Liver (tissue), 9 donors: Measurements from ENCODE around the gene GINS2. TPM values are rescaled to one million over a fixed set of nuclear protein-coding genes. Genes with fewer than 3 reads are reported as not detected.

Experiments
- DNase-seq: peaks from one replicate; pipeline ENCODE4 v3.0.0-alpha.2; 2017; ENCODE audit warnings: low spot score
- H3K27ac ChIP-seq, 2 donors: one replicate each; pipeline ENCODE4 v1.7.0; 2013; ENCODE audit warnings: inconsistent platforms in 2 of 2, low read length in 2 of 2, control low read depth in 1 of 2, low read depth in 1 of 2, mild to moderate bottlenecking in 1 of 2
- H3K27me3 ChIP-seq, 4 donors: one replicate each; pipeline versions ENCODE4 v1.6.1 to v1.7.0; 2013; ENCODE audit warnings: low read length in 3 of 4, inconsistent platforms in 1 of 4, mild to moderate bottlenecking in 1 of 4, moderate library complexity in 1 of 4; ENCODE audit not compliant: control insufficient read depth in 4 of 4, insufficient read depth in 4 of 4
- H3K36me3 ChIP-seq, 4 donors: one replicate each; pipeline versions ENCODE4 v1.6.1 to v1.7.0; 2013; ENCODE audit warnings: low read length in 3 of 4, mild to moderate bottlenecking in 3 of 4, low read depth in 1 of 4, moderate library complexity in 1 of 4; ENCODE audit not compliant: control insufficient read depth in 4 of 4, insufficient read depth in 3 of 4
- H3K4me1 ChIP-seq, 4 donors: one replicate each; pipeline versions ENCODE4 v1.6.1 to v1.7.0; 2013; ENCODE audit warnings: low read length in 3 of 4, mild to moderate bottlenecking in 3 of 4, moderate library complexity in 1 of 4; ENCODE audit not compliant: control insufficient read depth in 4 of 4, insufficient read depth in 4 of 4
- H3K4me3 ChIP-seq, 3 donors: one replicate each; pipeline versions ENCODE4 v1.6.1 to v1.7.0; 2013; ENCODE audit warnings: low read length in 3 of 3, control low read depth in 1 of 3, low read depth in 1 of 3, mild to moderate bottlenecking in 1 of 3
- H3K9ac ChIP-seq, 2 donors: one replicate each; pipeline ENCODE4 v1.7.0; 2013; ENCODE audit warnings: low read length in 2 of 2, mild to moderate bottlenecking in 2 of 2, moderate library complexity in 2 of 2, control low read depth in 1 of 2, low read depth in 1 of 2
- H3K9me3 ChIP-seq, 4 donors: one replicate each; pipeline versions ENCODE4 v1.6.1 to v1.7.0; 2013; ENCODE audit warnings: low read length in 3 of 4; ENCODE audit not compliant: control insufficient read depth in 4 of 4
- ATF3 ChIP-seq: IDR thresholded peaks from 2 replicates; pipeline ENCODE4 v1.6.1; 2016; ENCODE audit warnings: antibody characterized with exemption
- CTCF ChIP-seq: fragments of 150-350 bp; IDR thresholded peaks from 2 replicates; pipeline ENCODE4 v1.5.1; 2017; ENCODE audit warnings: improper control_type of control experiment, low read depth, low read length; ENCODE audit not compliant: missing input control
- EGR1 ChIP-seq, 2 donors: IDR thresholded peaks; 2 replicates each; pipeline ENCODE4 v1.6.1; 2016 to 2018; ENCODE audit warnings: antibody characterized with exemption in 2 of 2, low read depth in 2 of 2
- FOXA1 ChIP-seq: IDR thresholded peaks from 2 replicates; pipeline ENCODE4 v1.6.1; 2016; ENCODE audit warnings: antibody characterized with exemption
- FOXA2 ChIP-seq: IDR thresholded peaks from 2 replicates; pipeline ENCODE4 v1.6.1; 2016; ENCODE audit warnings: antibody characterized with exemption
- GABPA ChIP-seq, 2 donors: IDR thresholded peaks in 1 of 2; conservative IDR thresholded peaks in 1 of 2; 2 replicates each; pipeline ENCODE4 v1.6.1; 2016; ENCODE audit warnings: antibody characterized with exemption in 2 of 2, mild to moderate bottlenecking in 1 of 2, moderate library complexity in 1 of 2
- HNF4A ChIP-seq, 2 donors: conservative IDR thresholded peaks; 2 replicates each; pipeline ENCODE4 v1.6.1; 2016; ENCODE audit warnings: antibody characterized with exemption in 2 of 2, mild to moderate bottlenecking in 2 of 2
- HNF4G ChIP-seq: IDR thresholded peaks from 2 replicates; pipeline ENCODE4 v1.6.1; 2016; ENCODE audit warnings: antibody characterized with exemption
- JUND ChIP-seq, 2 donors: IDR thresholded peaks; 2 replicates each; pipeline ENCODE4 v1.6.1; 2016; ENCODE audit warnings: antibody characterized with exemption in 2 of 2
- MAX ChIP-seq: IDR thresholded peaks from 2 replicates; pipeline ENCODE4 v1.6.1; 2016; ENCODE audit warnings: antibody characterized with exemption
- NR2F2 ChIP-seq: IDR thresholded peaks from 2 replicates; pipeline ENCODE4 v1.6.1; 2016; ENCODE audit warnings: antibody characterized with exemption
- RAD21 ChIP-seq, 2 donors: IDR thresholded peaks; 2 replicates each; pipeline ENCODE4 v1.6.1; 2016; ENCODE audit warnings: antibody characterized with exemption in 2 of 2, mild to moderate bottlenecking in 2 of 2
- REST ChIP-seq: IDR thresholded peaks from 2 replicates; pipeline ENCODE4 v1.6.1; 2016; ENCODE audit warnings: antibody characterized with exemption, mild to moderate bottlenecking
- RXRA ChIP-seq, 2 donors: IDR thresholded peaks; 2 replicates each; pipeline ENCODE4 v1.6.1; 2017 to 2018; ENCODE audit warnings: antibody characterized with exemption in 2 of 2, mild to moderate bottlenecking in 1 of 2
- SP1 ChIP-seq: IDR thresholded peaks from 2 replicates; pipeline ENCODE4 v1.6.1; 2018; ENCODE audit warnings: antibody characterized with exemption, mild to moderate bottlenecking
- TAF1 ChIP-seq: conservative IDR thresholded peaks from 2 replicates; pipeline ENCODE4 v1.6.1; 2016; ENCODE audit warnings: antibody characterized with exemption, mild to moderate bottlenecking
- YY1 ChIP-seq: IDR thresholded peaks from 2 replicates; pipeline ENCODE4 v1.6.1; 2016; ENCODE audit warnings: antibody characterized with exemption, mild to moderate bottlenecking
- ZBTB33 ChIP-seq: IDR thresholded peaks from 2 replicates; pipeline ENCODE4 v1.6.1; 2016; ENCODE audit warnings: antibody characterized with exemption
- WGBS: extraction: QIAGEN DNeasy Blood & Tissue Kit; methylation state at CpG from one replicate; pipeline ENCODE4 v1.1.7; 2013; 5-methylcytosine and 5-hydroxymethylcytosine counted together
- polyA plus RNA-seq, 2 donors: library from polyadenylated mRNA; stranded (reverse) in 1 of 2; unstranded in 1 of 2; fragments of 200-250 nt in 1 of 2; fragments of >200 nt in 1 of 2; fragmentation: Nextera tagmentation in 1 of 2; extraction: Ambion mirVana in 1 of 2; gene quantifications; one replicate each; pipeline versions ENCODE4 v1.2.1 to v1.2.3, GENCODE V29; 2013 to 2015
- total RNA-seq, 2 donors: library from RNA; depleted of rRNA; stranded (reverse); fragments of >200 nt; gene quantifications; one replicate each; pipeline ENCODE4 v1.2.3, GENCODE V29; 2014
- donor health status: healthy.
- donor health status: healthy.
- donor health status: healthy.
- donor health status: healthy.
- donor health status: healthy.

Gene GINS2
- total and polyA plus RNA-seq, 4 donors: 0.17 to 9.3 (median 0.86) TPM

- Histone ChIP-seq H3K9ac (no peak overlapping the region), H3K9me3 (no peaks in the 10 kb centered on the region), H3K4me3 (no peak overlapping the region), H3K36me3 (no peaks in the 10 kb centered on the region), H3K27ac (no peak overlapping the region), H3K4me1 (no peaks in the 10 kb centered on the region), H3K27me3 (no peaks in the 10 kb centered on the region)
- WGBS: 93% methylated on average over 16 of the region's 16 CpGs
- no peak for TF ChIP-seq RXRA (IDR thresholded peaks at IDR 0.05)
- TF ChIP-seq JUND (IDR thresholded peaks at IDR 0.05): no peak
- no peak for TF ChIP-seq GABPA (IDR thresholded peaks at IDR 0.05 in 1 of 2, conservative IDR thresholded peaks at IDR 0.05 in 1 of 2)
- no peak for TF ChIP-seq YY1
- no peak for TF ChIP-seq SP1
- no peak for TF ChIP-seq NR2F2
- no peak for TF ChIP-seq CTCF
- no peak for TF ChIP-seq FOXA1
- DNase-seq: no peak
These were observed 8.0 kb upstream of the GINS2 start for GRCh38 chr16:85696781-85697180.

- Histone ChIP-seq H3K9me3 (no peaks in the 10 kb centered on the region), H3K4me3 (no peak overlapping the region)
- WGBS: 84% methylated on average over 24 of the region's 24 CpGs
These were observed 6.7 kb upstream of the GINS2 start for GRCh38 chr16:85695196-85696128.

More at GRCh38 chr16:85695196-85696128, 6.7 kb upstream of the GINS2 start:
- no peak for TF ChIP-seq REST
- no peak for TF ChIP-seq JUND (IDR thresholded peaks at IDR 0.05)
- no peak for TF ChIP-seq ZBTB33
- TF ChIP-seq YY1: no peak
- no peak for TF ChIP-seq HNF4G
- no peak for TF ChIP-seq MAX
- TF ChIP-seq ATF3: no peak
- TF ChIP-seq EGR1 (IDR thresholded peaks at IDR 0.05; ENCODE audit: low read depth in 2 of 2): no peak
- no peak for TF ChIP-seq CTCF
- no peak for TF ChIP-seq FOXA2
- no peak for TF ChIP-seq SP1
- no peak for TF ChIP-seq NR2F2
- no peak for TF ChIP-seq TAF1
- TF ChIP-seq GABPA (IDR thresholded peaks at IDR 0.05 in 1 of 2, conservative IDR thresholded peaks at IDR 0.05 in 1 of 2): no peak
- no peak for TF ChIP-seq HNF4A (conservative IDR thresholded peaks at IDR 0.05)
- no peak for TF ChIP-seq RXRA (IDR thresholded peaks at IDR 0.05)
- no peak for TF ChIP-seq FOXA1
- TF ChIP-seq RAD21 (IDR thresholded peaks at IDR 0.05): no peak
- Histone ChIP-seq H3K4me1 (peaks cover 0 to 3% (median 0%) of the 10 kb centered on the region in 4 donors), H3K9ac (no peak overlapping the region), H3K27ac (no peak overlapping the region), H3K27me3 (no peaks in the 10 kb centered on the region), H3K36me3 (no peaks in the 10 kb centered on the region)
- no peak for DNase-seq
